Effector memory CD8-positive, alpha-beta T cell (primary cell): ENCODE measurements around the gene ELFN1.

Experiments
- ATAC-seq: fragments of 150-1000 bp; cut with Tn5 transposase; replicated peaks from 2 replicates; pipeline ENCODE4 v1.10.0; 2021; ENCODE audit warnings: mild to moderate bottlenecking, moderate library complexity
- DNase-seq, 3 experiments: peaks; one replicate each; pipeline ENCODE4 v3.0.0; 2021
- H3K27ac Mint-ChIP-seq, 2 donors: one replicate each; pipeline ENCODE4 v1.8.0; 2022; ENCODE audit warnings: mild to moderate bottlenecking in 2 of 2, mixed read lengths in 2 of 2, moderate library complexity in 2 of 2
- H3K27me3 Mint-ChIP-seq, 2 donors: one replicate each; pipeline ENCODE4 v1.8.0; 2022; ENCODE audit warnings: mixed read lengths in 2 of 2
- H3K36me3 Mint-ChIP-seq: one replicate; pipeline ENCODE4 v1.8.0; 2022; ENCODE audit warnings: mild to moderate bottlenecking, moderate library complexity, mixed read lengths; ENCODE audit not compliant: insufficient read depth
- H3K4me1 Mint-ChIP-seq, 2 donors: one replicate each; pipeline ENCODE4 v1.8.0; 2022; ENCODE audit warnings: low read depth in 2 of 2, mixed read lengths in 2 of 2
- H3K4me3 Mint-ChIP-seq, 2 donors: one replicate each; pipeline ENCODE4 v1.8.0; 2022; ENCODE audit warnings: mild to moderate bottlenecking in 2 of 2, mixed read lengths in 2 of 2, moderate library complexity in 2 of 2
- H3K9me3 Mint-ChIP-seq, 2 donors: one replicate each; pipeline ENCODE4 v1.8.0; 2022; ENCODE audit warnings: mixed read lengths in 2 of 2

ELFN1 gene

DNA sequence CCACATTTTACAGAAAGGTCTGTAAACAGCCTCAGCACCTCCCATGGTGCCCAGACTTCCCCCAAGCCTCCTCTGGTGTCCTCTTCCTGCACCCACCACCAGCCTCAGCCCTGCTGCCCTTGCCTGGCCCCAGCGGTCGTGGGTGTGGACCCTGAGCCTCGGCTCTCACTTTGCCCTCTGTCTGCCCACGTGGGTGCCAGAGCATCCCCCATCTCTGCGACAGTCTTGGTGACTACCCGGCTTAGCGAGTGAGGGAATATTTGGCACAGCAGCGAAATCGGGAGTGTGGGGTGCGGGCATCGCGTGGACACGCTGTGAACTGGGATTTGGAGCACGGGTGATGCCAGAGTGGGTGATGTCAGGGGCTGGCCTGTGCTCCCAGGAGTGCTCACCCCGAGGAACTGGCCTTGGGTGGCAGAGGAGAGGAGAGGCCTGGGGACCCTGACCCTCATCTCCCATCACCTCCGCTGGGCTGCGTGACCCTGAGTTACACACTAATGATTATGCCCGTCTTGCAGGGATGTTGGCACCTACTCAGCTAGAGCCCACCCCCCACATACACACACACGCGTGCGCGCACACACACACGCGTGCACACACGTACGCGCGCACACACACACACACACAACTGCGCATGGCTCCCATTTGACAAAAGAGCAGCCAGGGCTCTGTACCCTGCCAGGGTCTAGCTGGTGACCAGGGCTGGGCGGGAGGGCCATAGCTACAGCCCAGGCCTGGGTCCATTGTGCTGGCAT, 8.7 kb downstream of the ELFN1 start:
- ATAC-seq (no peak), DNase-seq (no peak)
- Mint-ChIP-seq H3K36me3 (no peaks in the 10 kb centered on the region), H3K9me3 (peaks cover 0 to 1% of the 10 kb centered on the region in 2 donors), H3K4me3 (no peak overlapping the region), H3K27me3 (peaks cover 18 to 50% of the 10 kb centered on the region in 2 donors), H3K27ac (no peak overlapping the region), H3K4me1 (no peaks in the 10 kb centered on the region)

DNA sequence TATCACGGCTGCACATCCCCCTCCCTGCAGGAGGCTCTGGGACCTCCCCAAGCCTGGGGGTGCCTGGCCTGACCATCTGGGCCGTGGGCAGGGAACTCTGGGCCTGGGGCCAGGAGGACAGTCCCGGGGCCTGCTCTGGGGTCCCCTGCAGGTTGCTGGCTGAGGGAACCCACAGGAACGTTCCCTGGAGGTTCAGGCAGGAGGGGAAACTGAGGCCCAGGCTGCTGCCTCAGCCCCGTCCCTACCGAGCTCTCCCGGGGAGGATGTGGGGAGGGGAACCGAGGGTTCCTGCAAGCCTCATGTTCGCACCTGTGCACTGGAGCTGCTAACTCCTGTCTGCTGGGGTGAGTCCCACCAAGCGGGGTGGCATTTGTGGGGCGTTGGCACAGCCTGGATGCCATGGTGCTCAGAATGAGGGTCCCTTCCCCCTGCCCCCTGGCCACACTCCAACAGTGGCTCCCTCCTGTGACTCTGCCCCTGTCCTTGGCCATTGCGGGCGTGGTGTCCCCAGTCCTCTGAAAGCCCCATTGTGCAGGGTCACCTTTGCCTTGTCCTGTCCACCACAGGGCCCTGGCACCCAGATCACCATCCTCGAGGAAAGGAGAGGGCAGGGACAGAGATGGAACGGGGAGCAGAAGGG, 9.4 kb downstream of the ELFN1 start:
- no peaks in the 10 kb centered on the region for H3K36me3 Mint-ChIP-seq
- no peak for ATAC-seq

DNA sequence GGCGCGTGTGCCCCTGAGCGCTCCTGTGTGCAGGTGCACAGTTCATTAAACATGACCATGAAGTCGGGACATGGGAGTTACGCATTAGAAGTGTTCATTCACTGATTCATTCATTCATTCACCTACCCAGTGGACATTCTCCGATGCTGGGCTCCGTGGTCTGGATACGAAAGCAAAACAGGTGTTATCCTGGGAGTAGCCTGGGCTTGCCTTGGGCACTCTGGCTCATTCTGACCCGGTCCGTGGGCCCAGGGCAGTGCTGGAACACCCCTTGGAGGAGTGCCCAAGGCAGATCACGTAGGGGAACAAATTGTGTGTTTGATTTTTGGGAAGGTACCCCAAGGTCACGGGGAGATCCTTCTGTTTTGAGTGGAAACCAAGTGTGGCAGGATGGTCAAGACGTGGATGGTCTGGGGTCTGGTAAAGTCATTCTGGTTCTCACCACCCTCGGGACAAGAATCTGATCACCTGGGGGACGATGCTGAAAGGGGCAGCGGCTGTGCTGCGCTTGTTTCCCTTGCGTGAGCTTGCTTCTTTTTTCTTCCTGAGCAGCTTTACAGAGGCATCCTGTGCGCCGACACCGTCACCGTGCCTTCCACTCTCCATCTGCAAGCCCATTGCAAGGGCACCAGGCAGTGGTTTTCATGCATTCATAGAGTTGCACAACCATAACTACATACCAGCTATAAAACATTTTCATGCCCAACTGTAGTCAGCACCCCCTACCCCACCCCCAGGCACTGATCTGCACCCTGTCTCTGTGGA, 10.1 kb downstream of the ELFN1 start:
- DNase-seq (no peak), ATAC-seq (no peak)
- no peaks in the 10 kb centered on the region for H3K4me1 Mint-ChIP-seq
- peaks cover 22 to 52% of the 10 kb centered on the region in 2 donors for H3K27me3 Mint-ChIP-seq
- H3K27ac Mint-ChIP-seq = no peak overlapping the region
- peaks cover 7 to 15% of the 10 kb centered on the region in 2 donors for H3K9me3 Mint-ChIP-seq
- H3K4me3 Mint-ChIP-seq = no peak overlapping the region
- H3K36me3 Mint-ChIP-seq = no peaks in the 10 kb centered on the region

More for the DNA sequence above, 9.4 kb downstream of the ELFN1 start:
- Mint-ChIP-seq H3K9me3 (peaks cover 3 to 8% of the 10 kb centered on the region in 2 donors), H3K4me3 (no peak overlapping the region), H3K27me3 (peaks cover 18 to 49% of the 10 kb centered on the region in 2 donors), H3K4me1 (no peaks in the 10 kb centered on the region), H3K27ac (no peak overlapping the region)
- no peak for DNase-seq

DNA sequence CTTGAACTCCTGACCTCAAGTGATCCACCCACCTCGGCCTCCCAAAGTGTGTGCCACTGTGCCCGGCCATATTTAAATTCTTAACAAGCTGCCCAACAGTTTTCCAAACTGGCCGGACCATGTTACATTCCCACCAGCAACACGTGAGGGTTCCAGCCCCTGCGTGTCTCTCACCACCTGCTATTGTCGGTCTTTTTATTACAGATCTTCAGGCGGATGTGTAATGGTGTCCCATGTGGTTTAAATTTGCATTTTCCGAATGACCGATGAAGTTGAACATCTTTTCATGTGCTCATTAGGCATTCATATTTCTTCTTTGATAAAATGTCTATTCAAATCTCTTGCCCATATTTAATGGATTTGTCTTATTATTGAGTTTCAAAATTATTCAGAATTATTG, 11.5 kb downstream of the ELFN1 start:
- peaks cover 31 to 51% of the 10 kb centered on the region in 2 donors for H3K27me3 Mint-ChIP-seq
- H3K36me3 Mint-ChIP-seq = no peaks in the 10 kb centered on the region
- no peak overlapping the region for H3K27ac Mint-ChIP-seq
- peaks cover 8 to 20% of the 10 kb centered on the region in 2 donors for H3K9me3 Mint-ChIP-seq
- DNase-seq (no peak), ATAC-seq (no peak)
- H3K4me1 Mint-ChIP-seq = no peaks in the 10 kb centered on the region
- no peak overlapping the region for H3K4me3 Mint-ChIP-seq

DNA sequence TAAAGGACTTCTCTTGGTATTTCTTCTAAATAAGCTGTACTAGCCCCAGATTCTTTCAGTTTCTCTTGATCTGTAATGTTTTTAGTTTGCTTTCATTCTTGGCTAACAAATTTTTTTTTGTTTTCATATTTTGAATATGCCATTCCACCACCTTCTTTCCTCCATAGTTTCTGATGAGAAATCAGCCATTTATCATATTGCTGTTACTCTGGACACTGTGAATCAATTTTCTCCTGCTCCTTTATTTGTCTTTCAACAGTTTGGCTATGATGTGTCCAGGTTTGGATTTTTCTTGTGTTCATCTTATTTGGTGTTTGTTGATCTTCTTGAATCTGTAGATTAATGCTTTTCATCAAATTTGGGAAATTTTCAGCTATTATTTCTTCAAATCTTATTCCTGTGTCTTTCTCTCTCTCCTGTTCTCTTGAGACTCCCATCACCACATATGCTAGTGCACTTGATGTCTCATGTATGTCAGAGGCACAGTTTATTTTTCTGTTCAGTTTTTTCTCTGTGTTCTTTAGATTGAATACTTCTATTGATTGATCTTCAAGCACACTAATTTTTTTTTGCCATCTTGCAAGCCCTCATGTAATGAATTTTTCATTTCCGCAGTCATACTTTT, 15.0 kb downstream of the ELFN1 start:
- ATAC-seq = no peak
- no peak overlapping the region for H3K27ac Mint-ChIP-seq

DNA sequence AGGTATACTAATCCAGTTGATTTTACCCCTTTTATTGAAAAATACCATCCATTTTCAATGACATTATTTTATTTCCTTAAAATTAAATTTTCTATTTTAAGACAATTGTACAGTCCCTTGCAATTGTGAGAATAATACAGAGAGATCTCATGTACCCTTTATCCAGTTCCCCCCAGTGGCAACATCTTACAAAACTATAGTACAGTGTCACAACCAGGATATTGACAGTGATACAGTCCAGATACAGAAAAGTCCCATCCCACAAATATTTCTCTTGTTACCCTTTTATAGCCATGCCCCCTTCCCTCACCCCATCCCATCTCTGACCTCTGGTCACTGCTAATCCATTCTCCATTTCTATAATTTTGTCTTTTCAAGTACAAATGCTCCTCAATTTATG, 18.5 kb downstream of the ELFN1 start:
- Mint-ChIP-seq H3K4me1 (no peaks in the 10 kb centered on the region), H3K27me3 (peaks cover 41 to 64% of the 10 kb centered on the region in 2 donors), H3K4me3 (no peak overlapping the region), H3K27ac (no peak overlapping the region), H3K9me3 (peaks cover 8 to 20% of the 10 kb centered on the region in 2 donors), H3K36me3 (no peaks in the 10 kb centered on the region)
- no peak for ATAC-seq
- no peak for DNase-seq

More for the DNA sequence above, 15.0 kb downstream of the ELFN1 start:
- Mint-ChIP-seq H3K36me3 (no peaks in the 10 kb centered on the region), H3K4me3 (no peak overlapping the region), H3K4me1 (no peaks in the 10 kb centered on the region), H3K27me3 (peaks cover 31 to 52% of the 10 kb centered on the region in 2 donors), H3K9me3 (peaks cover 8 to 20% of the 10 kb centered on the region in 2 donors)
- no peak for DNase-seq

DNA sequence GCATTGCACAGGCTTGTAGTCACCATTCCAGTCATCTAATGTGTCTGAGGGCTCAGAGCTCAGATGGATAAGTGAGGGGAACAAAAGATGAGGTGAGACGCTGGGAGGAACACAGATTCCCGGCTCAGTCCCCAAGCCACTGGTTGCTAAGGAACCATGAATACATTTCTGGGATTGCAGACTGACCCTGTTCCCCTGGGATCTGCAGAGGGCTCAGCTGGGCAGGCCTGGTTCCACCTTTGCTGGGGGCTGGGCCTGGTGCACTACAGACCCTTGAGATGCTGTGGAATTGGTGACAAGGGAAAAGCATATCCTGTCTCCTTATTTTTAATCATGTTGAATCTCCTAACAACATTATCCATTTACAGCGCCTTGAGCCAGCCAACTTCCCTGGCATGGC, 19.2 kb downstream of the ELFN1 start:
- Mint-ChIP-seq H3K27me3 (peaks cover 37 to 56% of the 10 kb centered on the region in 2 donors), H3K36me3 (no peaks in the 10 kb centered on the region), H3K4me1 (no peaks in the 10 kb centered on the region), H3K27ac (no peak overlapping the region), H3K9me3 (peaks cover 6 to 13% of the 10 kb centered on the region in 2 donors), H3K4me3 (no peak overlapping the region)
- DNase-seq = no peak
- no peak for ATAC-seq

DNA sequence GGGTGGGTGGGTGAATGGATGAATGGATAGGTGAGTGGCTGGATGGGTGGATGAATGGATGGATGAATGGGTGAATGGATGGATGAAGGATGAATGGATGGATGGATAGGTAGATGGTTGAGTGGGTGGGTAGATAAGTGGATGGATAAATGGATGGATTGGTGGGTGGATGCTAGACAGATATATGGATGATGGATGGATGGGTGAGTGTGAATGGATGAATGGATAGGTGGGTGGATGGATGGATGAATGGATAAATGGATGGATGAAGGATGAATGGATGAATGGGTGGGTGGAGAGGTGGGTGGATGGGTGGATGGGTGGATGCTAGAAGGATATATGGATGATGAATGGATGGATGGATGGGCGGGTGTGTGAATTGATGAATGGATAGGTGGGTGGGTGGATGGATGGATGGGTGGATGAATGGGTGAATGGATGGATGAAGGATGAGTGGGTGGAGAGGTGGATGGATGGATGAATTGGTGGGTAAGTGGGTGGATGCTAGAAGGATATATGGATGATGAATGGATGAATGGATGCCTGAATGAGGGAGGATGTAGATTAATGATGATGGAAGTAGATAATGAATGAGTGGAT, 20.4 kb downstream of the ELFN1 start:
- H3K27me3 Mint-ChIP-seq = peaks cover 29 to 55% of the 10 kb centered on the region in 2 donors
- H3K27ac Mint-ChIP-seq = no peak overlapping the region
- H3K36me3 Mint-ChIP-seq = no peaks in the 10 kb centered on the region
- H3K4me1 Mint-ChIP-seq = no peaks in the 10 kb centered on the region
- DNase-seq (no peak), ATAC-seq (no peak)
- peaks cover 0 to 1% of the 10 kb centered on the region in 2 donors for H3K9me3 Mint-ChIP-seq
- no peak overlapping the region for H3K4me3 Mint-ChIP-seq

DNA sequence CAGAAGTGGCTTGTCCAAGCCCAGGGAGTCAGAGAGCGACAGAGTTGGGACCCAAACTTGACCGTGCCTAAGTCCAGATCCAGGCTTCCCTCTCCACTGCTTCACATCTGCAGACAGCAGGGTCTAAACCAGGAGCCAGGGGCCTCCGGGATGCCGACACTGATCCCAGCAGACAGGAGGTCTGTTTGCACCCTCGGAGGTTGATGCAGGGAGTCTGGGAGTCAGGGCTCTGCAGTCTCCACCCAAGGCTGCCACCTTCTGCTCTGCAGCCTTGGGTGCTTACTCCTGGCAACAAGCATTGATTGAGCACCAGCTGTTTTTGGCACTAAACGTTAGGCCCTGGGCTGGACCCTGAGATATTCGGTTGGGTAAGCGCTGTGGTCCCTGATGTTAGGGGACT, 21.0 kb downstream of the ELFN1 start:
- no peak overlapping the region for H3K4me3 Mint-ChIP-seq
- H3K27me3 Mint-ChIP-seq = peaks cover 31 to 53% of the 10 kb centered on the region in 2 donors
- no peak for ATAC-seq

DNA sequence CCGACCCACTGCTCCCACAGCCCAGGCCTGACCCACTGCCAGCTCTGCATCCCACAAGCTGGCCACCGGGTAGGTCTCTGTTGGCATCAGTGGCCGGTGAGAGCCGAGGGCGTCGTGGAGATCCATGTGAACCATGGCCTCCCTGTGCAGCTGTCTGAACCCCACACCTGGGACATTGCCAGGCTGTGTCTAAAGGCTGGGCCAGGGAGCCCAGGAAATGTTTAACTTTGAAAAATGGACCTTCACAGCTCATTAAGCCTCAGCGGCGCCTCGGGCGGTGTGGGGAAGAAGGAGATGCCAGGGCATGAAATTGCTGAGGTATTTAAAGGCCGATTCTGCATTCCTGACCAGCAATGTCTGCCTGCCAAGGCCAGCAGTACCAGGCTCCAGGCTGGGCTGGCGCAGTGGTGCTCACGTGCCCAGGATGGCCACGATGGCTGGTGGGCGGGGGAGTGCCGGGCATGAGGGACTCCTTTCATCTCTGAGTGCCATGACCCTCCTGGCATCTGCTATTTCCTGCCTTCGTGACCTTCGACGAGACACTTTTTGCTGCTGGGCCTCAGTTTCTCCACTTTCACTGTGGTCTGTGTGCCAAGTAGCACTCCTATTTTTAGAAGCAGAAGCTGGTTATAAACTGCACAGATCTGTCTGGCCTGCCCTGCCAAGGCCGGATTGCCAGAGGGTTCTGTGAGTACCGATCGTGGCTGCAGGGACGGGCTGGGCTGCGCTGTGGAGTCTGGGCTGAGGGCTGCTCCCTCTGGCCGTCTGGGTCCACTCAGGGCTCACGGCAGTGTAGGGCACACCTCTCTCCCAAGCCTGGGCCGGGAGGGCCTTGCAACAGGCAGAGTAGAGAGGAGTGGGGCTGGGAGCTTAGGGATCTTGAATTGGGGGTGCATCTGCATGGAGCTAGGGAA, 21.8 kb downstream of the ELFN1 start:
- no peaks in the 10 kb centered on the region for H3K9me3 Mint-ChIP-seq
- no peak for DNase-seq
- no peak overlapping the region for H3K4me3 Mint-ChIP-seq
- H3K27me3 Mint-ChIP-seq = peaks cover 31 to 51% of the 10 kb centered on the region in 2 donors
- no peaks in the 10 kb centered on the region for H3K4me1 Mint-ChIP-seq
- no peaks in the 10 kb centered on the region for H3K36me3 Mint-ChIP-seq
- H3K27ac Mint-ChIP-seq = no peak overlapping the region
- no peak for ATAC-seq

More for the DNA sequence above, 21.0 kb downstream of the ELFN1 start:
- Mint-ChIP-seq H3K9me3 (no peaks in the 10 kb centered on the region), H3K4me1 (no peaks in the 10 kb centered on the region), H3K27ac (no peak overlapping the region), H3K36me3 (no peaks in the 10 kb centered on the region)
- DNase-seq = no peak

DNA sequence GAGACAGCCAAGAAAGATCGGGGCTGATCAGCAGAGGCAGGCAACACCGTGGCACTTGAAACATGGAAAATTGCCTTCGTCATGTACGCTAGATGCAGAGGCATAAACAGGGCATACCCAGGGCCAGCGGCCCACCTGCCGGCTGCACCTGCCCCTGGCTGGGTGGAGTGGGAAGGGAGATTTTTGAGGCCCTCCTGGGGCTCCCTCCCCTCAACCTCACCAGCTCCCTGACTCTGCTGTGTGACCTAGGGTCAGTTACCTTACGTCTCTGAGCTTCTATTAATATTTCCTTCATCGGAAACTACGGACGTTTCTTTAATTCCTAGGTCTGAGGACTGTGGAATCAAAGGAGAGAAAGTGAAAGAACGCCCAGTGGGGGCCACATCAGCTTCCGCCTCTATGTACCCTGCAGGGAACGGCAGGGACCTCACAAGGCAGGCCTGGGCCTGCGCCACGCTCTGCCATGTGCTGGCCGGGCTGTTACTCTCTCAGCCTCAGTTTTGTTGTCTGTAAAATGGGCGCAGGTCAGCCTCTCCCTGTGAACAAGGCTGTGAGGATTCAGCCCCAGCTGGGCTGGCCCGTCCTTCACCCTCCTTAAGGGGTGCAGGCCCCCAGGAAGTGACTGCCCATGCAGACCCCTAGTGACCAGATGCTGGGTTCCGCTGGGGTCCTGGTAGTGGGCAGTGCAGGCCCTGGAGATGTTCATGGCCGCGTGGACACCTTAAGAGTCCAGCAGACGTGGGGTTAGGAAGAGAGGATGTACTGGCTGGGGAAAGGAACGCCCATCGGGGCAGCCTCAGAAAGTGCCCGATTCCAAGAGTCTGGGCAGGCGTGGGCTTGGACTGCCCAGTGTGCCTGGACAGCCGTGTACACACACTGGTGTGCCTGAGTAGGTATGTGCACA, 22.7 kb downstream of the ELFN1 start:
- DNase-seq (no peak), ATAC-seq (no peak)
- no peak overlapping the region for H3K27ac Mint-ChIP-seq
- peaks cover 31 to 58% of the 10 kb centered on the region in 2 donors for H3K27me3 Mint-ChIP-seq
- no peaks in the 10 kb centered on the region for H3K36me3 Mint-ChIP-seq
- H3K4me1 Mint-ChIP-seq = peaks cover 0 to 4% of the 10 kb centered on the region in 2 donors
- H3K9me3 Mint-ChIP-seq = no peaks in the 10 kb centered on the region
- H3K4me3 Mint-ChIP-seq = no peak overlapping the region
